WI38 (cell line): ENCODE data around the gene FAM131C.
"Not testable (repeated sequence)": the region's sequence is repeated elsewhere in the genome, so short reads cannot be mapped to it uniquely, and the experiment has no call there.

Source experiments
- H3K4me3 ChIP-seq: 2 replicates; pipeline ENCODE4 v1.5.1; 2011; ENCODE audit warnings: low read depth, mild to moderate bottlenecking, control low read depth, low read length
- TF ChIP-seq, protein P1 (sequence below): IDR thresholded peaks from 2 replicates; pipeline ENCODE4 v1.5.1; 2012; ENCODE audit warnings: low read depth, mild to moderate bottlenecking, control low read depth, low read length

Gene FAM131C

DNA sequence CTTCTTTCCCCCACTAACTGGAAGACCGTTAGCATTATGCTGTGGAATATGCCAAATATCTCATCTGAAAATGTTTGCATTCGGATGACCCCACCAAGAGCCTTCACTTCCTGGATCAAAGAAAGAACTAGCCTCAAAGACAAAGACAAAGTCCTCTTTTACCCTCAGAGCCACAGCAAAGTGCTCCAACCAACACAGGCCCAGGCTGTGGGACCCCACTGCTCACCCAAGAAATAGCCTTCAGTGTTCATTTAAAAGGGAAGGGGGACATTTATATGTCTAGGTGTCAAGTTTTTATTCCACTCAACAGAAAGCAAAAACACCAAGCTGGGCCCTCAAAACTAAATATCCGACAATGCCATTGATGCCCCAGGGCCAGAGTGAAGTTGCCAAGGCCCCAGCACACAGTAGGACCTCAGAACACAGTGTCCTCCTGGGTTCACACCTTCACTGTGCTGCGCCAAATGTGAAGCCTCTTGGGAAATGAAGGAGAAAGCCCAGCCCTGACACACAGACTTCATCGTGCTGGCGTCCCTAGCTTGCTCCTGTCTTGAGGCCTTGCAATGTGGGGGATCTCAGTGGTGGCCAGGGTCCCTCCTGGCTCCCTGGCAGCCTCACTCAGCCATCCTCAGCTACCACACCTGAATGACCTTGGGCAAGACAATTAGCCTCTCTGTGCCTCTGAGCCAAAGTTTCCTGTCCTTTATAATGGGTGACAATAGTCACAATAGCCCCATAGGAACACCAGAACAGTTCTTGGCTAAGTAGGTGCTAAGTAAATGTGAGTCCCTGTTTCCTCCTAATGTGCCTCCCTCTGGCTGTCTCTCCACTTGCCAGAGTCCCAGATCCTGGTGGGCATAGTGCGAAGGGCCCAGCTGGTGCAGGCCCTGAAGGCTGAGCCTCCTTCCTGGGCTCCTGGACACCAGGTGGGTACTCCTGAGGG is 18.6 kb downstream of the FAM131C start:
- TF ChIP-seq, protein P1, sequence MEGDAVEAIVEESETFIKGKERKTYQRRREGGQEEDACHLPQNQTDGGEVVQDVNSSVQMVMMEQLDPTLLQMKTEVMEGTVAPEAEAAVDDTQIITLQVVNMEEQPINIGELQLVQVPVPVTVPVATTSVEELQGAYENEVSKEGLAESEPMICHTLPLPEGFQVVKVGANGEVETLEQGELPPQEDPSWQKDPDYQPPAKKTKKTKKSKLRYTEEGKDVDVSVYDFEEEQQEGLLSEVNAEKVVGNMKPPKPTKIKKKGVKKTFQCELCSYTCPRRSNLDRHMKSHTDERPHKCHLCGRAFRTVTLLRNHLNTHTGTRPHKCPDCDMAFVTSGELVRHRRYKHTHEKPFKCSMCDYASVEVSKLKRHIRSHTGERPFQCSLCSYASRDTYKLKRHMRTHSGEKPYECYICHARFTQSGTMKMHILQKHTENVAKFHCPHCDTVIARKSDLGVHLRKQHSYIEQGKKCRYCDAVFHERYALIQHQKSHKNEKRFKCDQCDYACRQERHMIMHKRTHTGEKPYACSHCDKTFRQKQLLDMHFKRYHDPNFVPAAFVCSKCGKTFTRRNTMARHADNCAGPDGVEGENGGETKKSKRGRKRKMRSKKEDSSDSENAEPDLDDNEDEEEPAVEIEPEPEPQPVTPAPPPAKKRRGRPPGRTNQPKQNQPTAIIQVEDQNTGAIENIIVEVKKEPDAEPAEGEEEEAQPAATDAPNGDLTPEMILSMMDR, result no peak
- no peak overlapping the region for H3K4me3 ChIP-seq

DNA sequence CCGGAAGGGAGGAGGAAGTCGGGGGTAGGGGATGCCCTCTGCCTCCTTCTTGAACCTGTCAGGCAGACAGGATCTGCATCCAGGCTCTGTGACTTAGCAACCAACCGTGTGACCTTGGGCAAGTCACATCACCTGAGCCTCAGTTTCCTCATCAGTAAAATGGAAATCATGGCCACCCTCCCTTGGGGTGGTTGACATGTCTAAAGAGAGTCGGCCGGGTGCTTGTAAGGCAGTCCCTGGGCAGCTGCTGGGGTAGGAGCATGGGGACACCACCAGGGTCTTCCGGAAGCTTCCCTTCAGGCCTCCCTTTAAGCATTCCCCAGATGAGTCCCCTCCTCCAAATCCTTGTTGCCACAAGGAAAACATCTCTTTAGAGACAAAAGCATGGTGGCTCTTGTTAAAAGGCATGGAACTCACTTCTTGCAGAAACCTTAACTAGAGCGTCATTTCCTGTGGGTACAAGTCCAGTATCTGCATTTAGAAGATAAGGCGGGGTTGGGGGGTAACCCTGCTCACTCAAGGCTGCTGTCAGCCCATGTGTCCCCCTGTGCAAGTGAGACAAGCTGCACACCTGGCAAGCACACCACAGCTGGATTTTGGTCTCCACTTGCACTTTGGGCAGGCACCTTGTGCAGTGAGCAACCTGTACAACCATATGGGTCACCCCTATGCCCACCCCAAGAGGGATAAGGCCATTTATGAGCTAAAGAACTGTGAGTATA is 19.5 kb downstream of the FAM131C start:
- H3K4me3 ChIP-seq, result no peak overlapping the region
- TF ChIP-seq, protein P1, result no peak

GRCh38 chr1:16051949-16052348 is 21.5 kb downstream of the FAM131C start:
- not testable (repeated sequence) for H3K4me3 ChIP-seq

GRCh38 chr1:16051039-16051438 is 22.4 kb downstream of the FAM131C start:
- TF ChIP-seq, protein P1, result no peak
- H3K4me3 ChIP-seq, result no peak overlapping the region

DNA sequence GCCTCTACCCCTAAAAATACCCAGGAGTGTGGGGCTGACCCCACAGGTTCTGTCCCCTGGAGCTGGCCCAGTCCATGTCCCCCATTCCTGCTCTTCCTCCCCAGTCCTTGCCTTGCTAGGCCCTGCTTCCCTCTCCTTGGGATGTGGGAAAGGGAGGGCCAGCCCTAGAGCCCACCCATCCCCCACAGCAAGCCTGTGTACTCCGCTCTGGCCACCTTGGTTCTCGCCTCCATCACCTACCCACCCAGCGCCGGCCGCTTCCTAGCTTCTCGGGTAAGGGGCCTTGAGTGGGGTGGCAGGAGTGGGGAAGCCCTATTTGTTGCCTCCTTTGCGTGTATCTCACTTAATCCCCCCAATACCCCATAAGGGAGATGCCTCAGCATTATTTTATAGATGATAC is 23.1 kb downstream of the FAM131C start:
- H3K4me3 ChIP-seq, result no peak overlapping the region
- TF ChIP-seq, protein P1, result no peak

- H3K4me3 ChIP-seq, result peak overlapping the region; percentile 45
- TF ChIP-seq, protein P1, result no peak
Observed at GRCh38 chr1:16048573-16049189, 24.8 kb downstream of the FAM131C start.

DNA sequence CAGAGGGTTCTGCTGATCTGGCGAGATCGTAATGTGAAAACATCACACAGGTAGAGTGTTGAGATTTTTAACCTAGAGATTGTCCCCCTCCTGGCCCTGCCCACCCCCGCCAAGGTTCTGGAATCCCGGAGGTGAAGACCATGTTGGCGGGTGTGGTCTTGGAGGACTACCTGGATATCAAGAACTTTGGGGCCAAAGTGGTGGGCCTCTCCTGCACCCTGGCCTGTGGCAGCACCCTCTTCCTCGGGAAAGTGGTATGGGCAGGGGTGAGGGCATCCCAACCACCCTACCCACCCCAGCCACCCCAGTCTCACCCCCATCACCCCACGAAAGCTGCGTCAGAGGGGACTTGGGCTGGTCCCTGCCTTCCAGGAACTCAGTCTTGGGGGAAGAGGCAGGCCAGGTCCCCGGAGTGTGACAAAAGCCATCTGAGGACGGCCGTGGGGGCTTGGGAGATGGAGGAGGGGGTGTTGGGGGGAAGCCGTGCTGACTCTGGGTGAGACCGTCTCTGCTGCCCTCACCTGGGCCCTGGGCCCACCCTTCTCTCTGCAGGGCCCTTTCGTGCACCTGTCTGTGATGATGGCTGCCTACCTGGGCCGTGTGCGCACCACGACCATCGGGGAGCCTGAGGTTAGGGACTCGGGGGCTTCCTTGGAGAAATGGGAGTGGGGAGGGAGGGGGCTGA is 25.5 kb downstream of the FAM131C start:
- no peak overlapping the region for H3K4me3 ChIP-seq
- TF ChIP-seq, protein P1, result no peak
